ENCODE data around the gene SETBP1. TPM values are rescaled to one million over a fixed set of nuclear protein-coding genes. Genes with fewer than 3 reads are reported as not detected.

SETBP1 gene
- total RNA-seq, 1 experiment from 2014 or later: 4.0 TPM

- H3K4me3 ChIP-seq (ENCODE audit: low read depth, low read length): no peak overlapping the region
- DNase-seq: no peak
- no peak overlapping the region for H3K27ac Mint-ChIP-seq (ENCODE audit: unreplicated experiment)
- H3K4me3 Mint-ChIP-seq (ENCODE audit: unreplicated experiment): no peak overlapping the region
- no peak for TF ChIP-seq CTCF (IDR thresholded peaks at IDR 0.05; ENCODE audit: insufficient read depth in 1 of 2, low read depth in 1 of 2, low read length in 1 of 2, severe bottlenecking in 1 of 2, unreplicated experiment in 1 of 2)
- H3K36me3 ChIP-seq (ENCODE audit: control insufficient read depth, insufficient read depth, low read length): no peaks in the 10 kb centered on the region
- H3K27me3 Mint-ChIP-seq (ENCODE audit: insufficient read depth, unreplicated experiment): no peaks in the 10 kb centered on the region
- POLR2A ChIA-PET: no interaction called here
- intact Hi-C loops (cut with micrococcal nuclease; ENCODE audit: unreplicated experiment): no loop called here
- no TSS peak for BruUV-seq (replicated peaks)
- H3K4me1 ChIP-seq: no peaks in the 10 kb centered on the region
- no peaks in the 10 kb centered on the region for H3K9me3 Mint-ChIP-seq (ENCODE audit: unreplicated experiment)
- no peaks in the 10 kb centered on the region for H3K9me3 ChIP-seq
- CTCF ChIA-PET: no interaction called here
- H3K27me3 ChIP-seq (replicated peaks; ENCODE audit: control insufficient read depth, insufficient read depth, low read length): no peaks in the 10 kb centered on the region
- no peaks in the 10 kb centered on the region for H3K36me3 Mint-ChIP-seq (ENCODE audit: insufficient read depth, unreplicated experiment)
- no peaks in the 10 kb centered on the region for H3K4me1 Mint-ChIP-seq (ENCODE audit: low read depth, unreplicated experiment)
Measured at GRCh38 chr18:45071956-45072355, 391.3 kb downstream of the SETBP1 start.

GRCh38 chr18:45073556-45073955 is 392.9 kb downstream of the SETBP1 start:
- Mint-ChIP-seq H3K27me3 (ENCODE audit: insufficient read depth, unreplicated experiment) (peaks cover 2% of the 10 kb centered on the region), H3K4me1 (ENCODE audit: low read depth, unreplicated experiment) (no peaks in the 10 kb centered on the region), H3K36me3 (ENCODE audit: insufficient read depth, unreplicated experiment) (no peaks in the 10 kb centered on the region), H3K4me3 (ENCODE audit: unreplicated experiment) (no peak overlapping the region), H3K9me3 (ENCODE audit: unreplicated experiment) (no peaks in the 10 kb centered on the region), H3K27ac (ENCODE audit: unreplicated experiment) (no peak overlapping the region)
- Histone ChIP-seq H3K36me3 (ENCODE audit: control insufficient read depth, insufficient read depth, low read length) (no peaks in the 10 kb centered on the region), H3K4me1 (no peaks in the 10 kb centered on the region), H3K4me3 (ENCODE audit: low read depth, low read length) (no peak overlapping the region), H3K9me3 (no peaks in the 10 kb centered on the region), H3K27me3 (replicated peaks; ENCODE audit: control insufficient read depth, insufficient read depth, low read length) (no peaks in the 10 kb centered on the region)
- intact Hi-C loops (cut with micrococcal nuclease; ENCODE audit: unreplicated experiment): no loop called here
- TF ChIP-seq CTCF (IDR thresholded peaks at IDR 0.05; ENCODE audit: insufficient read depth in 1 of 2, low read depth in 1 of 2, low read length in 1 of 2, severe bottlenecking in 1 of 2, unreplicated experiment in 1 of 2): no peak
- POLR2A ChIA-PET: no interaction called here
- CTCF ChIA-PET: no interaction called here
- no peak for DNase-seq
- BruUV-seq (replicated peaks): no TSS peak

- H3K4me3 ChIP-seq (ENCODE audit: low read depth, low read length): no peak overlapping the region
- no peaks in the 10 kb centered on the region for H3K4me1 ChIP-seq
- no peak for TF ChIP-seq CTCF (IDR thresholded peaks at IDR 0.05; ENCODE audit: insufficient read depth in 1 of 2, low read depth in 1 of 2, low read length in 1 of 2, severe bottlenecking in 1 of 2, unreplicated experiment in 1 of 2)
- H3K36me3 ChIP-seq (ENCODE audit: control insufficient read depth, insufficient read depth, low read length): no peaks in the 10 kb centered on the region
- POLR2A ChIA-PET: no interaction called here
- Mint-ChIP-seq H3K27ac (ENCODE audit: unreplicated experiment) (no peak overlapping the region), H3K4me1 (ENCODE audit: low read depth, unreplicated experiment) (no peaks in the 10 kb centered on the region), H3K27me3 (ENCODE audit: insufficient read depth, unreplicated experiment) (peaks cover 2% of the 10 kb centered on the region), H3K4me3 (ENCODE audit: unreplicated experiment) (no peak overlapping the region), H3K36me3 (ENCODE audit: insufficient read depth, unreplicated experiment) (no peaks in the 10 kb centered on the region), H3K9me3 (ENCODE audit: unreplicated experiment) (no peaks in the 10 kb centered on the region)
- intact Hi-C loops (cut with micrococcal nuclease; ENCODE audit: unreplicated experiment): no loop called here
- no peaks in the 10 kb centered on the region for H3K9me3 ChIP-seq
- CTCF ChIA-PET: no interaction called here
- no peak for DNase-seq
- no peaks in the 10 kb centered on the region for H3K27me3 ChIP-seq (replicated peaks; ENCODE audit: control insufficient read depth, insufficient read depth, low read length)
- BruUV-seq (replicated peaks): no TSS peak
Measured at GRCh38 chr18:45081566-45082181, 401.0 kb downstream of the SETBP1 start.
